ENCODE results near the gene FGFR4. TPM values are rescaled to one million over a fixed set of nuclear protein-coding genes. Genes with fewer than 3 reads are reported as not detected.

FGFR4 gene
- polyA plus RNA-seq, 1 of the 3 experiments (the other 2 are of a cell fraction): 5.6 TPM

GRCh38 chr5:177107159-177107558 is 20.4 kb downstream of the FGFR4 start (continued):
- TF ChIP-seq IRF3 (IDR thresholded peaks at IDR 0.05; ENCODE audit: low read depth, low read length): no peak

GRCh38 chr5:177109810-177110209 is 23.1 kb downstream of the FGFR4 start:
- CTCF ChIA-PET: interaction anchor here (0.6 to 7.6 kb wide), 7 partner anchors 9 to 451 kb away, joined by 3 to 141 read pairs (median 69); partner anchors contain the start of genes FGFR4 and ZNF346
- Histone ChIP-seq H3K9ac (no peak overlapping the region), H3K4me2 (no peak overlapping the region), H3K27ac (ENCODE audit: low read depth in 2 of 2, low read length in 1 of 2) (no peak overlapping the region), H3K4me1 (ENCODE audit: control insufficient read depth in 1 of 2, insufficient read depth in 2 of 2, low read depth in 1 of 2, low read length in 1 of 2) (no peaks in the 10 kb centered on the region; a peak in 1 of 4 replicates), H3F3A (replicated peaks; ENCODE audit: insufficient read depth) (no peaks in the 10 kb centered on the region), H2AFZ (ENCODE audit: low read depth) (no peak overlapping the region), H3K79me2 (ENCODE audit: insufficient read depth) (no peaks in the 10 kb centered on the region), H4K20me1 (ENCODE audit: insufficient read depth) (no peaks in the 10 kb centered on the region), H3K4me3 (ENCODE audit: low read depth in 2 of 2, low read length in 1 of 2) (no peak overlapping the region), H3K27me3 (ENCODE audit: insufficient read depth) (no peaks in the 10 kb centered on the region), H3K9me2 (no peaks in the 10 kb centered on the region), H3K9me3 (no peaks in the 10 kb centered on the region), H3K36me3 (replicated peaks in 1 of 2; ENCODE audit: control insufficient read depth in 1 of 2, insufficient read depth in 2 of 2, low read length in 1 of 2) (no peaks in the 10 kb centered on the region)
- TF ChIP-seq YY1 (IDR thresholded peaks at IDR 0.05; ENCODE audit: low read depth) (no peak), RXRA (IDR thresholded peaks at IDR 0.05; ENCODE audit: borderline replicate concordance, low read depth) (no peak), PBX3 (IDR thresholded peaks at IDR 0.05) (no peak), MEF2A (IDR thresholded peaks at IDR 0.05; ENCODE audit: borderline replicate concordance, low read depth) (no peak), USF1 (IDR thresholded peaks at IDR 0.05; ENCODE audit: borderline replicate concordance, low read depth) (no peak), GATA2 (CRISPR knock-in tag; IDR thresholded peaks at IDR 0.05) (no peak), IRF3 (IDR thresholded peaks at IDR 0.05; ENCODE audit: low read depth, low read length) (no peak), TCF12 (IDR thresholded peaks at IDR 0.05) (no peak), NRF1 (IDR thresholded peaks at IDR 0.05; ENCODE audit: low read depth, low read length) (no peak), CTCF (IDR thresholded peaks at IDR 0.05) (no peak), EZH2phosphoT487 (IDR thresholded peaks at IDR 0.05; ENCODE audit: borderline replicate concordance, low read depth) (no peak), MXI1 (IDR thresholded peaks at IDR 0.05; ENCODE audit: low read depth, low read length) (no peak)
- POLR2A ChIA-PET: no interaction called here
- 82% methylated on average over 9 of the region's 9 CpGs for WGBS (ENCODE audit: low lambda C conversion rate)
- DNase-seq: peak; percentile 27
